Mesothelial cell of epicardium (in vitro differentiated cells): Measurements from ENCODE around the gene ST7. TPM values are rescaled to one million over a fixed set of nuclear protein-coding genes. Genes with fewer than 3 reads are reported as not detected.

Experiments
- DNase-seq, 2 experiments: peaks; one replicate each; pipeline ENCODE4 v3.0.0; 2021; ENCODE audit warnings: low spot score in 2 of 2; ENCODE audit not compliant: unreplicated experiment in 2 of 2
- H3K27ac Mint-ChIP-seq: 2 replicates; pipeline ENCODE4 v1.8.0; 2021; ENCODE audit warnings: mixed read lengths
- H3K27me3 Mint-ChIP-seq: 2 replicates; pipeline ENCODE4 v1.8.0; 2021; ENCODE audit warnings: low read depth, mixed read lengths
- H3K36me3 Mint-ChIP-seq: 2 replicates; pipeline ENCODE4 v1.8.0; 2021; ENCODE audit warnings: mixed read lengths
- H3K4me1 Mint-ChIP-seq: 2 replicates; pipeline ENCODE4 v1.8.0; 2021; ENCODE audit warnings: mixed read lengths
- H3K4me3 Mint-ChIP-seq: 2 replicates; pipeline ENCODE4 v1.8.0; 2021; ENCODE audit warnings: mild to moderate bottlenecking, moderate library complexity, mixed read lengths
- H3K9me3 Mint-ChIP-seq: 2 replicates; pipeline ENCODE4 v1.8.0; 2021; ENCODE audit warnings: mixed read lengths
- total RNA-seq: library from RNA; stranded (reverse); gene quantifications from 3 replicates; pipeline ENCODE4 v1.2.1, GENCODE V29; 2021
- TF ChIP-seq, protein P1 (sequence below): fragments of 200-600 bp; sonication (generic); IDR thresholded peaks from one replicate; pipeline ENCODE4 v1.5.0; 2021; ENCODE audit warnings: antibody characterized with exemption; ENCODE audit not compliant: unreplicated experiment

Gene ST7
- total RNA-seq, 1 donor from 2014 or later = 40.5 TPM

DNA sequence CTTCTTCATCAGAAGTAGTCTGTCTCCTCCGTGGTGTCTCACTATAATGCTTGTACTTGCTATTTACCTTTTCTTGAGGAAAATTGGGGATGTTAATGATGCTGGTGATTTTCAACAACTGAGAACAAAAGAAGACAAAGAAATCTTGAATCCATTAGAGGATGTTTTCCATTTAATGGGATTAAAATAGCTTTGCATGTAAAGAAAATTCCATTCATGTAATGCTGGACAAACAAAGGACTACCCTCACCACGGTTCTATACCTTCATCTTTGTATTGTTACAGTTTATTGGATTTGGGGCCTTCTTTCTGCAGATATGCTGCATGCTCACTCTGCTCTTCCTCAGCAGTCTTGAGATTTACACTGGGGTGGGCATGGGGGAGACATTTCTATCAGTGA is 241.1 kb downstream of the ST7 start:
- peaks cover 33% of the 10 kb centered on the region for H3K36me3 Mint-ChIP-seq
- TF ChIP-seq, protein P1, sequence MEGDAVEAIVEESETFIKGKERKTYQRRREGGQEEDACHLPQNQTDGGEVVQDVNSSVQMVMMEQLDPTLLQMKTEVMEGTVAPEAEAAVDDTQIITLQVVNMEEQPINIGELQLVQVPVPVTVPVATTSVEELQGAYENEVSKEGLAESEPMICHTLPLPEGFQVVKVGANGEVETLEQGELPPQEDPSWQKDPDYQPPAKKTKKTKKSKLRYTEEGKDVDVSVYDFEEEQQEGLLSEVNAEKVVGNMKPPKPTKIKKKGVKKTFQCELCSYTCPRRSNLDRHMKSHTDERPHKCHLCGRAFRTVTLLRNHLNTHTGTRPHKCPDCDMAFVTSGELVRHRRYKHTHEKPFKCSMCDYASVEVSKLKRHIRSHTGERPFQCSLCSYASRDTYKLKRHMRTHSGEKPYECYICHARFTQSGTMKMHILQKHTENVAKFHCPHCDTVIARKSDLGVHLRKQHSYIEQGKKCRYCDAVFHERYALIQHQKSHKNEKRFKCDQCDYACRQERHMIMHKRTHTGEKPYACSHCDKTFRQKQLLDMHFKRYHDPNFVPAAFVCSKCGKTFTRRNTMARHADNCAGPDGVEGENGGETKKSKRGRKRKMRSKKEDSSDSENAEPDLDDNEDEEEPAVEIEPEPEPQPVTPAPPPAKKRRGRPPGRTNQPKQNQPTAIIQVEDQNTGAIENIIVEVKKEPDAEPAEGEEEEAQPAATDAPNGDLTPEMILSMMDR = no peak
- no peak for DNase-seq
- no peaks in the 10 kb centered on the region for H3K9me3 Mint-ChIP-seq
- peak overlapping the region; percentile 30 for H3K27ac Mint-ChIP-seq
- H3K4me3 Mint-ChIP-seq = no peak overlapping the region
- peaks cover 43% of the 10 kb centered on the region for H3K4me1 Mint-ChIP-seq
- no peaks in the 10 kb centered on the region for H3K27me3 Mint-ChIP-seq

DNA sequence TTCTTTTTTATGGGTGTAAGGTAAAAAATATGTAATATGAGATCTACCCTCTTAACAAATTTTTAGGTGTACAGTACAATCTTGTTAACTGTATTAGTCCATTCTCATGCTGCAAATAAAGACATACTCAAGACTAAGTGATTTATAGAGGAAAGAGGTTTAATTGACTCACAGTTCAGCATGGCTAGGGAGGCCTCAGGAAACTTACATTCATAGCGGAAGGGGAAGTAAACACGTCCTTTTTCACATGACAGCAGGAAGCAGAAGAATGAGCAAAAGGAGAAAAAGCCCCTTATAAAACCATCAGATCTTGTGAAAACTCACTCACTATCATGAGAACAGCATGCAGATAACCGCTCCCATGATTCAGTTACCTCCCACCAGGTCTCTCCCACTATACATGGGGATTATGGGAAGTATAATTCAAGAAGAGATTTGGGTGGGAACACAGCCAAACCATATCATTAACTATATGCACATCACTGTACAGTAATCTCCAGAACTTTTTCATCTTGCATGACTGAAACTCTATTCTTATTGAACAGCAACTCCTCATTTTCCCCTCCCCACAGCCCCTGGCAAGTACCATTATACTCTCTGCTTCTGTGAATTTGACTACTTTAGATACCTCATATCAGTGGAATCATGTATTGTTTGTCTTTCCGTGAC is 242.2 kb downstream of the ST7 start:
- no peaks in the 10 kb centered on the region for H3K9me3 Mint-ChIP-seq
- no peaks in the 10 kb centered on the region for H3K27me3 Mint-ChIP-seq
- H3K36me3 Mint-ChIP-seq = peaks cover 29% of the 10 kb centered on the region
- H3K27ac Mint-ChIP-seq = peak overlapping the region; percentile 33
- H3K4me3 Mint-ChIP-seq = no peak overlapping the region
- no peak for DNase-seq
- TF ChIP-seq, protein P1 = no peak
- H3K4me1 Mint-ChIP-seq = peaks cover 32% of the 10 kb centered on the region

DNA sequence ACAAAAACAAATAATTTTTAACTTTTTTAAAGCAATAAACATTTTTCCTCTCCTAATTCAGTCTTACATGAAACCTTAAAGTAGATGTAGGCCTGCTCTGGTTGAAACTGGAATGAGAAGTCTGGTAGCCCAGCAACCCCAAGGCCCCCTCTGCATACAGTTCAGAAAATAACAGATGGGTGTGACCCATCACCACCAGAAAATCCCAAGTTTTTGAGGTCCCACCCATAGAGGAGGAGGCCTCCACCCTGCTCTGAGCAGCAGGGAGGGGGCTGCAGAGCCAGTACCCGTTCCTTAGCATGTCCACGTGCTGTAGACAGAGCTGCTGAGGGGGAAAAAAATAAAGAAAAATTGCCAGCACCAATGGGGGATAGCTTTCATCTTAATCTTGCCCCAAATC is 246.8 kb downstream of the ST7 start:
- no peak overlapping the region for H3K4me3 Mint-ChIP-seq
- no peaks in the 10 kb centered on the region for H3K9me3 Mint-ChIP-seq
- H3K27ac Mint-ChIP-seq = peak overlapping the region; percentile 66
- peaks cover 15% of the 10 kb centered on the region for H3K4me1 Mint-ChIP-seq
- no peak for DNase-seq
- H3K36me3 Mint-ChIP-seq = peaks cover 25% of the 10 kb centered on the region
- H3K27me3 Mint-ChIP-seq = no peaks in the 10 kb centered on the region
- TF ChIP-seq, protein P1 = no peak

DNA sequence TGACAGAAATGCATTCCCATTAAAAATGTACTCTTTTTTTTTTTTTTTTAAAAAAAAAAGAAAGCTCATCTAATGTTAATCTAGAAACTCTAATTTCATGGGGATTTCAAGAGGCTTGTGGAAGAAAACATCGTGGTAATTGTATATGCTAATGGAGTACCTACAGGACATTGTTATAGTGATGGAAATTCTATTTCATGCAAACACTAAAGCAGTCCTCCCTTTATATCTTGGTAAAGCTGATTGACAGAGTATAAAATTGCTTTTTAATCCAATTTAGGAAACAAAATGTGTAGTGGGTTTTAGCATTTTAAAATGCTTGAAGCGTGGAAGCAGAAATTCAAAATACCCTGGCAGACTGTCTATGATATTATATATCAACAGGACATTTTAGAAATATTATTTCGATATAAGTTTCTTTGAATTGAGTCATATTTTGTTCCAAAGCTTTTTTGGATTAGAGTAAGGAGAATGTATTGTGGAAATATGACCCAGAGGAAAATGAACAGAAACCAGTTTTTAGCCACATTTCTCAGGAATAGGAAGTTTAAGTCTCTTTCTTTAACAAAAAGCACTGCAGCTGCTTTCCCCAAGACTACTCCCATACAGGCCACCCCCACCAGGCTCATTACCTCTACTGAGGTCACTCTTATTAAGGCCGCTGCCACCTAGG is 247.6 kb downstream of the ST7 start:
- Mint-ChIP-seq H3K27me3 (no peaks in the 10 kb centered on the region), H3K36me3 (peaks cover 25% of the 10 kb centered on the region), H3K9me3 (no peaks in the 10 kb centered on the region), H3K27ac (peak overlapping the region; percentile 61), H3K4me1 (peaks cover 12% of the 10 kb centered on the region), H3K4me3 (no peak overlapping the region)
- no peak for DNase-seq
- TF ChIP-seq, protein P1 = no peak

DNA sequence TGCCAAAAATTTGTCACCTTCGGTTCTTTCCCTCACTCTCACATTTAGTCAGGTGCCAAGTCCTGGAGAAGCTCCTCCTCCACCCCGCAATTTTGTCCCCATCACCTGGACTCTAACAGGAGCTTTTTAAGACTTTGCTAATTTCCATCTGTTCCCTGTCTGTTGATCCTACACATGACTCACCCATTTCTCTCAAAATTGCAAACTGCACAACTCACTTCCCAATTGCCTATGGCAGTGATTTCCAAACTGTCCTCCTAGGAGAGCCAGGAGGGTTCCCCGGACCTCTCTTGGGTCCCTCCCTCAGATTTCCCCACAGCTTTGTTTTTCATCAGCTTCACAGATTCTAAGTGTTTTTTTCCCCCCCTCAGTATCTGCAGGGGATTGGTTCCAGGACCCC is 249.2 kb downstream of the ST7 start:
- DNase-seq = no peak
- TF ChIP-seq, protein P1 = no peak
- Mint-ChIP-seq H3K9me3 (no peaks in the 10 kb centered on the region), H3K4me3 (no peak overlapping the region), H3K27ac (no peak overlapping the region), H3K36me3 (peaks cover 21% of the 10 kb centered on the region), H3K4me1 (peaks cover 11% of the 10 kb centered on the region), H3K27me3 (no peaks in the 10 kb centered on the region)
